ENCODE measurements around the gene KRT9.

KRT9 gene

DNA sequence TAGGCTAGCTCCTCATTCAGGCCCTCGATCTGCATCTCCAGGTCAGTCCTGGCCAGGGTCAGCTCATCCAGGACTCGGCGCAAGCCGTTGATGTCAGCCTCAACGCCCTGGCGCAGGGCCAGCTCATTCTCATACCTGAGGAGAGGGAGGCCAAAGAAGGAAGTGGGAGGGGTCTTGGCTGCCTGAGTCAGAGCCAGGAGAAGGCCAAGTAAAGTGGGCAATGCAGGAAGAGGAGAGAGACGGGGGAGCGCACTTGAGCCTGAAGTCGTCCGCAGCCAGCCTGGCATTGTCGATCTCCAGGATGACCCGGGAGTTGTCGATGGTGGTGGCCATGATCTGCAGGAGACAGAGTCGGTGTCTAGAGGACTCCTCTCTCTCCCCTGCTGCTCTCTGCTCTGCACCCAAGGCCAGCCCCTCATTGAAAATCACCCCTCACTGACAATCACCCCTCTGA is 55.0 kb downstream of the KRT9 start:
- H3K27ac ChIP-seq (ENCODE audit: low read depth, low read length, severe bottlenecking) = no peak overlapping the region
- no peaks in the 10 kb centered on the region for H3K36me3 ChIP-seq (ENCODE audit: control insufficient read depth, insufficient read depth, low read length)
- WGBS, 2 experiments (ENCODE audit: insufficient coverage in 2 of 2) = 94 to 95% methylated on average over 13 of the region's 14 CpGs
- peaks cover 17% of the 10 kb centered on the region for H3K4me1 ChIP-seq (ENCODE audit: control insufficient read depth, insufficient read depth, low read length, poor library complexity, severe bottlenecking)
- H3K4me3 ChIP-seq (ENCODE audit: extremely low read depth, insufficient read depth, low read length, poor library complexity, severe bottlenecking) = no peak overlapping the region
- H3K9me3 ChIP-seq (ENCODE audit: control insufficient read depth, low read length) = no peaks in the 10 kb centered on the region

DNA sequence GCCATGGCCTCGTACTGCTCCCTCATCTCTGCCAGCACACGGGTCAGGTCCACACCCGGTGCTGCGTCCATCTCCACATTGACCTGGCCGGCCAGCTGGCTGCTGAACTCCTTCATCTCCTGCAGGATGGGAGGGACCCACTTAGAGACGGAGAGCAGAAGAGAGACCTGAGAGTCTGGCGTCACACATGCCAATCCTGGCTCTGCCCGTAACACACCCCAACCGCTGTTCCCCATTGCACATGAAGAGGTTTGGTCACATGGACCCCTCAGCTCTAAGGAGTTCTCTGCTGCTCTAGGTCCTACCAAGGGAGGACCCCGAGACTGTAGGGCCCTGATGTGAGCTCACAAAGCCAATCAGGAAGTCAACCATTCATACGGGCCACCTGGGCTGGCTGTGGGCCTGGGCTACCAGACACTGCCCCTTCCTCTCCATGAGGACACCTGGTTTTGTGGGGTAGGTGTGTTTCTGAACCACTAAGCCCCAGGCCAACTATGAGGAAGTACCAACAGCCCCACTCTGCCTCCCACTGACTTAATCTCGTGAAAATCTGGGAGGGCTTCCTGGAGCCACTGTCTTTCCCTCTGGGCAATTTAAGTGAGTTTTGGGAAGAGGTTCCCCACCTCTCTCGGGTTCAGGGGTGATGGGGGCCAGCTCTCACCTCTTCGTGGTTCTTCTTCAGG is 55.6 kb downstream of the KRT9 start:
- Histone ChIP-seq H3K4me3 (ENCODE audit: extremely low read depth, insufficient read depth, low read length, poor library complexity, severe bottlenecking) (no peak overlapping the region), H3K9me3 (ENCODE audit: control insufficient read depth, low read length) (no peaks in the 10 kb centered on the region), H3K36me3 (ENCODE audit: control insufficient read depth, insufficient read depth, low read length) (no peaks in the 10 kb centered on the region), H3K27ac (ENCODE audit: low read depth, low read length, severe bottlenecking) (no peak overlapping the region), H3K4me1 (ENCODE audit: control insufficient read depth, insufficient read depth, low read length, poor library complexity, severe bottlenecking) (peaks cover 11% of the 10 kb centered on the region)
- WGBS, 2 experiments (ENCODE audit: insufficient coverage in 2 of 2) = 95 to 97% methylated on average over 13 of the region's 14 CpGs

Measured in mesodermal cell (in vitro differentiated cells).